Measurements from ENCODE around the gene SRP68. TPM values are rescaled to one million over a fixed set of nuclear protein-coding genes. Genes with fewer than 3 reads are reported as not detected.

Gene SRP68
- total and polyA plus RNA-seq, 2 of the 4 experiments (the other 2 are of a cell fraction) = 47.1 to 82.6 TPM

DNA sequence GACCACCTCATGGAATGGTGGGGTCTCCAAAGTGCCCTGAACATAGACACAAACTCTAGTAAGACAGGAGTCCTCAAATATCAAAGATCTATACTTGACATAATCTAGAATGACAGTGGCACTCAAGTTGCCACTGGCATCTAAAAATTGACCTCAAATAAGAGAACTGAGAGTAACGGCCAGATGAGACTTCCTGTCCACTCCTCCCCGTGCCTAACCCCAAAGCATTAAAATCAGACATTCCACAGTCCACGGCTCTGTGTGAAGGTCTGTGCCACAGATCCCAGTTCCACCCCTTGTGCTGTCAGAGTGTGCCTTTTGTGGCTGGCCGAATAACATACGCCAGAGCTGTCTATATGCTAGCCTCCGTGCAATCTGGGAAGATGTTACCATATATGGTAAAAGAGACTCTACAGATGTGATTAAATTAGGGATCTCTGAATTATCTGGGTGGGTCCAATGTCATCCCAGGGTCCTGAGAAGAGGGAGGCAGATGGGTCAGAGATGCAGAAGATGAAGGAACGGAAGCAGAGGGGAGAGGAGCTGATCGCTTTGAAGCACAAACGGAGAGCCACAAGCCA is 24.2 kb downstream of the SRP68 start:
- Histone ChIP-seq H3K9me3 (ENCODE audit: control insufficient read depth, insufficient read depth, low read length) (no peaks in the 10 kb centered on the region), H2AK9ac (replicated peaks; ENCODE audit: low read depth, low read length, poor library complexity) (no peak overlapping the region), H2BK15ac (ENCODE audit: low read depth, low read length) (no peak overlapping the region), H4K8ac (ENCODE audit: low read depth in 2 of 2, low read length in 2 of 2) (no peak overlapping the region), H2AFZ (replicated peaks; ENCODE audit: low read length, poor library complexity) (no peak overlapping the region), H3K27ac (ENCODE audit: insufficient read depth, low read length) (no peak overlapping the region), H2AK5ac (ENCODE audit: low read depth, low read length) (no peak overlapping the region), H3K27me3 (ENCODE audit: control insufficient read depth, insufficient read depth, low read length) (no peaks in the 10 kb centered on the region), H2BK20ac (ENCODE audit: low read depth, low read length) (no peak overlapping the region), H3K4ac (ENCODE audit: low read depth, low read length) (no peak overlapping the region), H3K9ac (ENCODE audit: low read depth, low read length) (no peak overlapping the region), H3K18ac (ENCODE audit: low read depth, low read length) (no peak overlapping the region), H4K5ac (ENCODE audit: low read depth, low read length) (no peak overlapping the region), H3K4me2 (ENCODE audit: low read depth, low read length) (no peak overlapping the region), H2BK120ac (ENCODE audit: low read depth, low read length) (no peak overlapping the region), H2BK5ac (ENCODE audit: low read depth, low read length, poor library complexity, severe bottlenecking) (no peak overlapping the region), H3K4me3 (ENCODE audit: insufficient read depth, low read depth, low read length) (no peak overlapping the region), H3K9me1 (ENCODE audit: insufficient read depth, low read length) (peaks cover 12% of the 10 kb centered on the region; the same call in 1 of the 2 replicates), H3K14ac (replicated peaks; ENCODE audit: low read depth, low read length) (no peak overlapping the region), H4K20me1 (ENCODE audit: insufficient read depth, low read length) (peaks cover 18% of the 10 kb centered on the region), H3K4me1 (ENCODE audit: control insufficient read depth, insufficient read depth, low read length) (no peaks in the 10 kb centered on the region), H4K91ac (ENCODE audit: insufficient read depth, low read depth, low read length) (no peak overlapping the region), H3K79me1 (ENCODE audit: low read depth in 1 of 2, low read length in 2 of 2) (peaks cover 11 to 57% of the 10 kb centered on the region in 2 experiments; a peak in 3 of 4 replicates), H3K56ac (ENCODE audit: extremely low read depth, insufficient read depth, low read length) (no peak overlapping the region), H3K23ac (ENCODE audit: low read depth, low read length) (no peak overlapping the region), H3K36me3 (ENCODE audit: control insufficient read depth, insufficient read depth, low read length) (peaks cover 70% of the 10 kb centered on the region)
- no TSS peak for BruUV-seq (replicated peaks)
- TF ChIP-seq, protein P1, sequence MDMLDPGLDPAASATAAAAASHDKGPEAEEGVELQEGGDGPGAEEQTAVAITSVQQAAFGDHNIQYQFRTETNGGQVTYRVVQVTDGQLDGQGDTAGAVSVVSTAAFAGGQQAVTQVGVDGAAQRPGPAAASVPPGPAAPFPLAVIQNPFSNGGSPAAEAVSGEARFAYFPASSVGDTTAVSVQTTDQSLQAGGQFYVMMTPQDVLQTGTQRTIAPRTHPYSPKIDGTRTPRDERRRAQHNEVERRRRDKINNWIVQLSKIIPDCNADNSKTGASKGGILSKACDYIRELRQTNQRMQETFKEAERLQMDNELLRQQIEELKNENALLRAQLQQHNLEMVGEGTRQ (IDR thresholded peaks at IDR 0.05; ENCODE audit: low read depth, low read length) = no peak
- POLR2A ChIA-PET (ENCODE audit: unreplicated experiment) = interaction anchor here (0.5 to 0.9 kb wide), 2 partner anchors 11 to 16 kb away, joined by 3 to 6 read pairs; no protein-coding TSS in a partner anchor
- intact Hi-C loops (cut with micrococcal nuclease) = no loop called here
- no peak for DNase-seq
- 100% methylated on average over 5 of the region's 9 CpGs; no CpG with 5 or more reads in 1 of the 2 experiments for WGBS, 2 experiments (ENCODE audit: extremely low coverage in 2 of 2, insufficient read length in 1 of 2)
- in situ Hi-C loops (cut with MboI; ENCODE audit: low sequenced_read_pairs) = no loop called here
- dilution Hi-C loops (cut with HindIII; ENCODE audit: low sequenced_read_pairs, unreplicated experiment) = no loop called here
- ATAC-seq (ENCODE audit: low read depth) = no peak
- CTCF ChIA-PET = no interaction called here

Measured in IMR-90 (cell line).